GM18858 (cell line): ENCODE measurements around the gene LRRC17.

ENCODE experiments used
- ATAC-seq: cut with Tn5 transposase; IDR thresholded peaks from one replicate; pipeline ENCODE4 v1.9.1; 2021; ENCODE audit not compliant: unreplicated experiment

Gene LRRC17, protein sequence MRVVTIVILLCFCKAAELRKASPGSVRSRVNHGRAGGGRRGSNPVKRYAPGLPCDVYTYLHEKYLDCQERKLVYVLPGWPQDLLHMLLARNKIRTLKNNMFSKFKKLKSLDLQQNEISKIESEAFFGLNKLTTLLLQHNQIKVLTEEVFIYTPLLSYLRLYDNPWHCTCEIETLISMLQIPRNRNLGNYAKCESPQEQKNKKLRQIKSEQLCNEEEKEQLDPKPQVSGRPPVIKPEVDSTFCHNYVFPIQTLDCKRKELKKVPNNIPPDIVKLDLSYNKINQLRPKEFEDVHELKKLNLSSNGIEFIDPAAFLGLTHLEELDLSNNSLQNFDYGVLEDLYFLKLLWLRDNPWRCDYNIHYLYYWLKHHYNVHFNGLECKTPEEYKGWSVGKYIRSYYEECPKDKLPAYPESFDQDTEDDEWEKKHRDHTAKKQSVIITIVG

GRCh38 chr7:102912742-102913141, at the start of gene LRRC17:
Gene LRRC17, plus strand, starts transcription at chr7:102913000. Its CDS starts 20,914 bp downstream, at chr7:102933914.
- ATAC-seq: no peak

- ATAC-seq: no peak
Observed at GRCh38 chr7:102864958-102865357, 47.8 kb upstream of the LRRC17 start.

DNA sequence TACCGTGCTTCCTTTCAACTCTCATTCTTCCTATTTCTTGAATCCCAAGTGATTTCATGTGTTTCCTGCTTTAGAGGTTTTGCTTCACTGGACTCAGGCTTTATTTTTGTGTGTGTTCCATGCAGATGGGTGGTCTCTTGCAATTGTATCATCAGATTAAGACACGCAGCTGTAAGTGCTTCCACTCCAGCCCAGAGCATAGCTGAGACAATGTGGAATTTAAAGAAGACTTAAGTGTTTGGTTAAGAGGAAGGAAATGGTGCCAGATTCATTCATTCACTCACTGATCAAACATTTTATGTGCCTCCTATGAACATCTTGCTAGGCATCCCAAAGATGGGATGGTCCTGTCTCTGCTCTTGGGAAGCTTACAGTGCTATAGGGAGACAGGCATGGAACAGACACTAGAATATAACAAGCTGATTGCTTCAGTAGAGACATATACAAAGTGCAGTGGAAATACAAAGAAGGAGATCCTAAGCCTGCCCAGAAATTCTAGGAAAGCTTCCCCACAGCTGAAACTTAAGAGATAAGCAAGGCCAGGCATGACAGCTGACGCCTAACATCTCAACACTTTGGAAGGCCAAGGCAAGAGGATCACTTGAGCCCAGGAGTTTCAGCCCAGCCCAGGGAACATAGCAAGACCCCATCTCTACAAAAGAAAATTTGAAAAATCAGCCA, 46.1 kb upstream of the LRRC17 start:
- ATAC-seq: no peak

- ATAC-seq: no peak
Observed at GRCh38 chr7:102869195-102869594, 43.6 kb upstream of the LRRC17 start.

GRCh38 chr7:102872460-102872859, 40.3 kb upstream of the LRRC17 start:
- no peak for ATAC-seq

GRCh38 chr7:102873470-102874165, 39.2 kb upstream of the LRRC17 start:
- ATAC-seq: peak; percentile 30

GRCh38 chr7:102874166-102874829, 38.5 kb upstream of the LRRC17 start:
- ATAC-seq: peak; percentile 97

- ATAC-seq: no peak
Observed at GRCh38 chr7:102874966-102875365, 37.8 kb upstream of the LRRC17 start.

GRCh38 chr7:102875700-102876295, 37.0 kb upstream of the LRRC17 start:
- no peak for ATAC-seq

- no peak for ATAC-seq
Observed at GRCh38 chr7:102883098-102883860, 29.5 kb upstream of the LRRC17 start.

DNA sequence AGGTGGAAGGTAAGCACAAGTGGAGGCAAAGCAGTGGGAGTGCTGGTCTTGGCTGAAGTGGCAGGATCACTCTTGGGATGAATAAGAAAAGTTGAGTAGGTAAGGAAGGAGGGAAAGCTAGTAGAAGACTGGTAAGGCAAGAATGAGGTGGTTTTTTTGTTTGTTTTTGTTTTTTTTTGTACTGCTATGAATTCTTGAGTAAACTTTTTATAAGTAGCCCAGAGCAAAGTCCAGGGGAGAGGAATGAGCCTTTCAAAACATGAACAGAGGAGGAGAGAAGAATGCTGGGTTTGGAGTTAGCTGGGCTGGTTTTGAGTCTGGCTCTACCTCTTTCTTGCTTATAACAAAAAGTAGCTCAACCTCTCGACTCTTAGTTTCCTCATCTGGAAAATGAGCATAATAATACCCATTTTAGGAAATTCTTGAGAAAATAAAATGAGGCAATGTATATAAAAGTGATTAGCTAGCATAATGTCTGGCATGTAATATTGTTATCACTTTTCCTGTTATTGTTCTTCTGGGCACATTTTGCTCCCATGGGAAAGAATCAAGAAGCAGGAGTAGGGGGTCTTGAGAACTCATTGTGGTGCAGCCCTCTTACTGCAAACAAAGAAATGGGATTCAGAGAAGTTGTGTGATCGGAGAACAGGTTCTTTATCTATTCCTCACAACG, 24.1 kb upstream of the LRRC17 start:
- no peak for ATAC-seq

DNA sequence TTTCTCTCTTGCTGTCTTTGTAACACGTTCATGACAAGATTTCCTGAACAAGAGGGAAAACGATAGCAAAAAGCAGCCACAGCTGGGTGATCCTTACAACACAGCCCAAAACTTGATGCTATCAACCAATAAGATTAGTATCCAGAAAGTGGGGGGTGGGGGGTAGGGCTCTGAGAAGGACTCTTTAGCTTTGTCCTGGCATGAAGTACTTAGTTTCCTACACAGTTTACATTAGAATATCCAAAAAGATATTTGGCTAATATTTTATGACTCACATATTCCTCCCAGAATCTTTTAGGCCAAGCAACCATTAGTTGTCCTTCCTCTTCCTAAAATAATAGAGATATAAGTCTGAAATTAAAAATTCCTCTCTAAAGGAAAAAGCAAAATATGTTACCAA, 22.9 kb upstream of the LRRC17 start:
- ATAC-seq: no peak

GRCh38 chr7:102890292-102890970, 22.4 kb upstream of the LRRC17 start:
- no peak for ATAC-seq

DNA sequence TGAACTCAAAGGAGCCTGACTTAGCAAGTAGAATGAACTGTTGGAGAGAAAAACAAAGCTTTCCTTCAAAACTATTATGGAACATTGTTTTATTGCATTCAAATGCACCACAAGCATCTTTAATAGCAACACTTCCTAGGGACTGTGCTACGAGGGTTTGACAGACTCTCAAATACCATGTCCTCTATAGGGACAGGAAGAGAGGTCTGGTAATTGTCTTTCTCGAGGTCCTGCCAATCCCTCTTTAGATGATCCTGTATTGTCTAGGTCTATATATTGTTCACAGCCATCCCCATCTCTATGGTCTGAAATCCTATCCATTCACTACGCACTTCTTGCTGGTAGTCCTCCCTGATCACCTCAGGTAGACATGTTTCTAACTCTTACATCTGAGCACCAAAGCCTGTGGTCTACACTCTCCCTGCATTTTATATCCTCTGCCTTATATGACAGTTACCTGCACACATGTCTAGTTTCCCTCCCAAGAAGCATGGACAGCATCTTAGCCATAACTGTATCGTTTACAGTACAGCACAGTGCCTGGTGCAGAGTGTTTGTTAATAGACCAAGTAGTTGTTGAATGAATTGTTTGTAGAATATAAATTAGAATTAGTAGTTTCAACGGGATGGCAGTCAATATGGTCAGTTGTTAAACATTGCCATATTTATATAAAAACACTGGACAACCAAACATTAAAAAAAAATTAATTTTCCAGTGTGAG, 21.7 kb upstream of the LRRC17 start:
- ATAC-seq: no peak

DNA sequence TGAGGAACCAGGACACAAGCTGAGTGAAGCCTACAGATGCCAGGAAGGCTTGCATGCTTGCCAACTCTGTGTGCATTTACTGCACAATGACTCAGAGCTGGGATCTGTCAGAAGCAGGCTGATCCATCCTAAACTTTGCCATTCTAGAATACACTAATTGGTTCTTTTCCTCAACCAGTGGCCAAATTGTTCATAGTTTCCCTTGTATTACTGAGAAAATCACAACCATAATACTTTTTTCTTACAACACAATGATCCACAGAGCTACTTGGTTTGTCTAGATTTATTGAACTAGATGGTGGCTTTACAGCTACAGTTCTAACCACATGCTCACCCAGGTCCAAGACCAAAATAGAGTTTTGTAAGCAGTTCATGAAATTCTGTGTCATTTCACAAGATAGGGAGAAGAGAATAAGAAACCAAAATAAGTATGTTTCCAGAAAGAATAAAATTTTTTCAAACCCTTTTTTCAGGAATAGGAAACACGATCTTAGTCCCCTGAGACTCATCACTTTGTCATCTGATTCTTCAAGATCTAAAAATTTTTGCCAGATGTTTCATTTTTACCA, 21.0 kb upstream of the LRRC17 start:
- ATAC-seq: no peak

GRCh38 chr7:102892631-102893278, 20.0 kb upstream of the LRRC17 start:
- ATAC-seq: no peak

- ATAC-seq: no peak
Observed at GRCh38 chr7:102895602-102896001, 17.2 kb upstream of the LRRC17 start.
